T-cell (primary cell): Measurements from ENCODE around the gene NEIL1. TPM values are rescaled to one million over a fixed set of nuclear protein-coding genes. Genes with fewer than 3 reads are reported as not detected.
"Not testable (repeated sequence)": the region's sequence is repeated elsewhere in the genome, so short reads cannot be mapped to it uniquely, and the experiment has no call there.

Experiments
- ATAC-seq, 4 experiments: fragments of 200-7000 bp in 3 of 4; fragments of 150-1000 bp in 1 of 4; cut with Tn5 transposase; replicated peaks in 1 of 4; 1 replicate in 3 of 4; 2 replicates in 1 of 4; pipeline ENCODE4 v1.10.0; 2021; ENCODE audit warnings: moderate library complexity in 3 of 4, mild to moderate bottlenecking in 2 of 4, moderate number of reproducible peaks in 1 of 4
- CTCF ChIA-PET, 2 donors: fragments of 300-600 bp; sonication (Branson Sonifier 250); formaldehyde crosslinking; loops; one replicate each; lab custom pipeline; 2022; ENCODE audit warnings: antibody characterized with exemption in 2 of 2; lab: Charles Lee
- POLR2A ChIA-PET, 2 donors: fragments of 300-600 bp; sonication (Branson Sonifier 250); formaldehyde crosslinking; loops; one replicate each; lab custom pipeline; 2022; ENCODE audit warnings: antibody characterized with exemption in 2 of 2; lab: Charles Lee
- DNase-seq, 35 experiments: peaks; one replicate each; pipeline versions ENCODE4 v3.0.0 to v3.0.0-alpha.2; 2013 to 2023
- H3K27ac ChIP-seq: one replicate; pipeline ENCODE4 v1.5.1; 2013; ENCODE audit warnings: low read length
- H3K27me3 ChIP-seq, 2 experiments: replicated peaks in 1 of 2; 1 replicate in 1 of 2; 2 replicates in 1 of 2; pipeline versions ENCODE4 v1.6.1 to v1.7.0; 2013; ENCODE audit warnings: low read length in 1 of 2, mixed read lengths in 1 of 2; ENCODE audit not compliant: control insufficient read depth in 2 of 2, insufficient read depth in 2 of 2; ENCODE audit errors: extremely low read depth in 1 of 2
- H3K36me3 ChIP-seq, 2 donors: 1 replicate in 1 of 2; 2 replicates in 1 of 2; pipeline versions ENCODE4 v1.6.1 to v1.7.0; 2013; ENCODE audit warnings: low read length in 1 of 2; ENCODE audit not compliant: control insufficient read depth in 2 of 2, insufficient read depth in 1 of 2; ENCODE audit errors: extremely low read depth in 1 of 2
- H3K4me1 ChIP-seq, 2 experiments: 1 replicate in 1 of 2; 2 replicates in 1 of 2; pipeline versions ENCODE4 v1.6.1 to v1.7.0; 2013; ENCODE audit warnings: low read length in 2 of 2, mixed read lengths in 1 of 2; ENCODE audit not compliant: insufficient read depth in 2 of 2, control insufficient read depth in 1 of 2; ENCODE audit errors: extremely low read depth in 1 of 2
- H3K4me3 ChIP-seq, 2 donors: 1 replicate in 1 of 2; 2 replicates in 1 of 2; pipeline versions ENCODE4 v1.5.1 to v1.7.0; 2013; ENCODE audit warnings: mild to moderate bottlenecking in 2 of 2, low read length in 1 of 2, moderate library complexity in 1 of 2; ENCODE audit not compliant: control insufficient read depth in 1 of 2; ENCODE audit errors: extremely low read depth in 1 of 2
- H3K9me3 ChIP-seq: 2 replicates; pipeline ENCODE4 v1.7.0; 2013
- H3K27ac Mint-ChIP-seq, 2 donors: one replicate each; pipeline ENCODE4 v1.8.0; 2020 to 2021; ENCODE audit warnings: mild to moderate bottlenecking in 2 of 2, mixed read lengths in 2 of 2
- H3K27me3 Mint-ChIP-seq, 2 donors: one replicate each; pipeline ENCODE4 v1.8.0; 2021 to 2022; ENCODE audit warnings: mixed read lengths in 2 of 2
- H3K36me3 Mint-ChIP-seq: one replicate; pipeline ENCODE4 v1.8.0; 2021; ENCODE audit warnings: mixed read lengths
- H3K4me1 Mint-ChIP-seq, 3 donors: one replicate each; pipeline ENCODE4 v1.8.0; 2020 to 2022; ENCODE audit warnings: mixed read lengths in 3 of 3, mild to moderate bottlenecking in 1 of 3
- H3K4me3 Mint-ChIP-seq, 3 donors: one replicate each; pipeline ENCODE4 v1.8.0; 2020 to 2022; ENCODE audit warnings: mild to moderate bottlenecking in 3 of 3, mixed read lengths in 3 of 3, moderate library complexity in 3 of 3
- H3K9me3 Mint-ChIP-seq, 3 donors: one replicate each; pipeline ENCODE4 v1.8.0; 2020 to 2022; ENCODE audit warnings: mixed read lengths in 3 of 3
- WGBS: methylation state at CpG from one replicate; pipeline ENCODE4 v1.1.5; 2013; ENCODE audit warnings: missing lambda C conversion rate; ENCODE audit not compliant: insufficient coverage; 5-methylcytosine and 5-hydroxymethylcytosine counted together
- total RNA-seq, 35 experiments: library from RNA in 6 of 35; stranded (reverse) in 6 of 35; fragments of 120-200 nt in 1 of 35; gene quantifications; one replicate each; pipeline versions ENCODE4 v1.2.1 to v1.2.4 and lab custom pipeline; 2013 to 2026

Gene NEIL1
- total RNA-seq, 5 donors from 2014 or later (not counting 1 experiment from before 2014, with no cell fraction given) = 11.9 to 35.0 (median 15.1) TPM

- Histone ChIP-seq H3K9me3 (no peaks in the 10 kb centered on the region), H3K4me1 (peaks cover 2 to 47% of the 10 kb centered on the region in 2 experiments), H3K27me3 (peaks cover 0 to 16% of the 10 kb centered on the region in 2 experiments), H3K36me3 (no peaks in the 10 kb centered on the region), H3K4me3 (peak overlapping the region; percentile 59 to 89), H3K27ac (peak overlapping the region; percentile 85)
- H3K27me3 Mint-ChIP-seq = no peaks in the 10 kb centered on the region
- peak overlapping the region; percentile 78 to 90 (median 85) for H3K4me3 Mint-ChIP-seq
- ChIA-PET POLR2A (interaction anchor here in 1 of 2 donors (0.6 to 0.9 kb wide), 2 partner anchors 20 to 104 kb away, joined by 3 to 5 read pairs; partner anchors contain the start of genes MAN2C1 and SIN3A), CTCF (interaction anchor here (0.6 to 2.4 kb wide), 2 partner anchors 20 to 519 kb away, joined by 7 to 9 read pairs; partner anchors contain the start of gene MAN2C1 (in 1 of the 2))
- peaks cover 30 to 40% (median 31%) of the 10 kb centered on the region in 3 donors for H3K4me1 Mint-ChIP-seq
- no peak for DNase-seq
- ATAC-seq = peak in 2 of 4 experiments; percentile 8 to 20
- H3K9me3 Mint-ChIP-seq = peaks cover 5 to 12% (median 7%) of the 10 kb centered on the region in 3 donors
- 13% methylated on average over 40 of the region's 45 CpGs for WGBS
- H3K27ac Mint-ChIP-seq = peak overlapping the region in 1 of 2 donors; percentile 55
- H3K36me3 Mint-ChIP-seq = peaks cover 7% of the 10 kb centered on the region
These were observed 1.3 kb downstream of the NEIL1 start for GRCh38 chr15:75348034-75348561.

DNA sequence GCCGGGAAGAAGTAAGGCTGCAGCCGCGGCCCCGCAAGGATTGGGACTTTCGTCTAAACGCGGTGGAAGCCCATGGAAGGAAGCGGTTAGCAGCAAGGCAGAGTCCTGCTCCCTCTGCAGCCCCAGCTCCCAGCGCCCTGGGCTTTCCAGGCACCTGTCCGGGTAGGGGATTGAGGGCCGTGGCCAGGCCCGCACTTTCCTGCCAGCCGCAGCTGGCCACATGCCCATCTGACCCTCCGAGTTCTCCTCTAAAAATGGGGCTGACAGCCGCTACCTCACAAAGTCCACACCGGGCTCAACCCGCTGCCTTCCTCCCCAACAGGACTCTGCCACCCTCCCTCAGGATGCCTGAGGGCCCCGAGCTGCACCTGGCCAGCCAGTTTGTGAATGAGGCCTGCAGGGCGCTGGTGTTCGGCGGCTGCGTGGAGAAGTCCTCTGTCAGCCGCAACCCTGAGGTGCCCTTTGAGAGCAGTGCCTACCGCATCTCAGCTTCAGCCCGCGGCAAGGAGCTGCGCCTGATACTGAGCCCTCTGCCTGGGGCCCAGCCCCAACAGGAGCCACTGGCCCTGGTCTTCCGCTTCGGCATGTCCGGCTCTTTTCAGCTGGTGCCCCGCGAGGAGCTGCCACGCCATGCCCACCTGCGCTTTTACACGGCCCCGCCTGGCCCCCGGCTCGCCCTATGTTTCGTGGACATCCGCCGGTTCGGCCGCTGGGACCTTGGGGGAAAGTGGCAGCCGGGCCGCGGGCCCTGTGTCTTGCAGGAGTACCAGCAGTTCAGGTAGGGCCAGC lies 1.9 kb downstream of the NEIL1 start:
- Histone ChIP-seq H3K9me3 (no peaks in the 10 kb centered on the region), H3K27ac (peak overlapping the region; percentile 85), H3K4me3 (peak overlapping the region; percentile 19 to 38), H3K27me3 (peaks cover 0 to 16% of the 10 kb centered on the region in 2 experiments), H3K4me1 (peaks cover 2 to 47% of the 10 kb centered on the region in 2 experiments), H3K36me3 (no peaks in the 10 kb centered on the region)
- ChIA-PET POLR2A (interaction anchor here in 1 of 2 donors (0.6 kb wide), 1 partner anchor 103 kb away, joined by 5 read pairs; the partner anchor contains the start of gene SIN3A), CTCF (interaction anchor here in 1 of 2 donors (2.4 kb wide), 1 partner anchor 19 kb away, joined by 9 read pairs; the partner anchor contains the start of gene MAN2C1)
- ATAC-seq (no peak), DNase-seq (no peak)
- WGBS = 72% methylated on average over 45 of the region's 46 CpGs
- peak overlapping the region; percentile 67 to 94 for H3K27ac Mint-ChIP-seq
- peaks cover 7% of the 10 kb centered on the region for H3K36me3 Mint-ChIP-seq
- H3K27me3 Mint-ChIP-seq = no peaks in the 10 kb centered on the region
- peak overlapping the region; percentile 57 to 90 (median 71) for H3K4me3 Mint-ChIP-seq
- H3K9me3 Mint-ChIP-seq = peaks cover 5 to 12% (median 7%) of the 10 kb centered on the region in 3 donors
- H3K4me1 Mint-ChIP-seq = peaks cover 30 to 40% (median 31%) of the 10 kb centered on the region in 3 donors

- peaks cover 0 to 16% of the 10 kb centered on the region in 2 experiments for H3K27me3 ChIP-seq
- H3K9me3 ChIP-seq, H3K4me3 ChIP-seq, H3K27me3 Mint-ChIP-seq, ATAC-seq, CTCF ChIA-PET, H3K36me3 Mint-ChIP-seq, POLR2A ChIA-PET, H3K36me3 ChIP-seq, DNase-seq: not testable (repeated sequence)
- peaks cover 30 to 40% (median 31%) of the 10 kb centered on the region in 3 donors for H3K4me1 Mint-ChIP-seq
- peaks cover 2 to 47% of the 10 kb centered on the region in 2 experiments for H3K4me1 ChIP-seq
- 92% methylated on average over 8 of the region's 8 CpGs for WGBS
- peak overlapping the region; percentile 94 to 96 for H3K27ac Mint-ChIP-seq
- peak overlapping the region; percentile 52 to 90 (median 66) for H3K4me3 Mint-ChIP-seq
- H3K9me3 Mint-ChIP-seq = peaks cover 5 to 12% (median 7%) of the 10 kb centered on the region in 3 donors
- peak overlapping the region; percentile 85 for H3K27ac ChIP-seq
These were observed 2.5 kb downstream of the NEIL1 start for GRCh38 chr15:75349351-75349669.

DNA sequence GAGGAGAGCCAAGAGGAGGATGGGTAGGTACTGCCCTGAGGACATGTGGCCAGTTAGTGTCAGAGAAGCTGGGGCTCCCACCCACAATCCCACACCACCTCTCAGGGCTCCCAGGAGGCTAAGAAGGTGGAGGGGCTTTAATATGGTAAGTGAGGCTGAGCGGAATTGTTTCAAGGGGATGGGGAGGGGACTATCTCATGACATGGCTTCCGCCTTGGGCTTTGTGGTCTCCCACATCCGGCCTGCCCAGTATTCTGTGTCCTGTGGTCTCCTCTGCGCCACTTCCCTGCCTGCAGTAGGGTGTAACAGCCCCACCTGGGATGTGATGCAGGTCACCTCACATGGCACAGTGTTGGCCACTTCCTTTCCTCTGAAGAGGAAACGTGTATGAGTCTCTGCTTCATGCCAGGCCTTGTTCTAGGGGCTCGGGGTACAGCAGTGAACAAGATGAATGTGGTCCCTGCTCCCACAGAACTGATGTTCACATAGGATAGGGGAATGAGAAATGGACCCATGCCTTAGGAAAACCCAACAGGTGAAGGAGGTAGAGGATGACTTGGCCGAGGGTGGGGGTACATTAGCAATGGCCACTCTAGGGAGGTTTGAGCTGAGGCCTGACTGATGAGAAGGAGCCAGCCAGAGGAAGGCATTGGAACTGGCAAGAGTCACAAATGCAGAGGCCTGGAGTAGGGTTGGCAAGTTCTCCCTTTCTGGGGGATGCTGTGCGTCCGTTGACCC lies 3.2 kb downstream of the NEIL1 start:
- Histone ChIP-seq H3K9me3 (no peaks in the 10 kb centered on the region), H3K36me3 (peaks cover 0 to 6% of the 10 kb centered on the region in 2 donors), H3K4me1 (peaks cover 2 to 47% of the 10 kb centered on the region in 2 experiments), H3K27me3 (peaks cover 0 to 16% of the 10 kb centered on the region in 2 experiments), H3K4me3 (no peak overlapping the region), H3K27ac (peak overlapping the region; percentile 85)
- DNase-seq (peak; percentile 44 to 91 (median 86)), ATAC-seq (peak; percentile 72 to 80 (median 74))
- Mint-ChIP-seq H3K27me3 (no peaks in the 10 kb centered on the region), H3K4me3 (peak overlapping the region; percentile 52 to 90 (median 66)), H3K36me3 (peaks cover 7% of the 10 kb centered on the region), H3K27ac (peak overlapping the region; percentile 94 to 96), H3K4me1 (peaks cover 30 to 40% (median 31%) of the 10 kb centered on the region in 3 donors), H3K9me3 (peaks cover 5 to 12% (median 7%) of the 10 kb centered on the region in 3 donors)
- POLR2A ChIA-PET = interaction anchor here in 1 of 2 donors (0.9 kb wide), 1 partner anchor 17 kb away, joined by 3 read pairs; no protein-coding TSS in a partner anchor
- WGBS = 14% methylated on average over 7 of the region's 9 CpGs
- CTCF ChIA-PET = interaction anchor here (0.7 to 1.8 kb wide), 2 partner anchors 18 to 67 kb away, joined by 3 to 6 read pairs; partner anchors contain the start of gene MAN2C1 (in 1 of the 2)

DNA sequence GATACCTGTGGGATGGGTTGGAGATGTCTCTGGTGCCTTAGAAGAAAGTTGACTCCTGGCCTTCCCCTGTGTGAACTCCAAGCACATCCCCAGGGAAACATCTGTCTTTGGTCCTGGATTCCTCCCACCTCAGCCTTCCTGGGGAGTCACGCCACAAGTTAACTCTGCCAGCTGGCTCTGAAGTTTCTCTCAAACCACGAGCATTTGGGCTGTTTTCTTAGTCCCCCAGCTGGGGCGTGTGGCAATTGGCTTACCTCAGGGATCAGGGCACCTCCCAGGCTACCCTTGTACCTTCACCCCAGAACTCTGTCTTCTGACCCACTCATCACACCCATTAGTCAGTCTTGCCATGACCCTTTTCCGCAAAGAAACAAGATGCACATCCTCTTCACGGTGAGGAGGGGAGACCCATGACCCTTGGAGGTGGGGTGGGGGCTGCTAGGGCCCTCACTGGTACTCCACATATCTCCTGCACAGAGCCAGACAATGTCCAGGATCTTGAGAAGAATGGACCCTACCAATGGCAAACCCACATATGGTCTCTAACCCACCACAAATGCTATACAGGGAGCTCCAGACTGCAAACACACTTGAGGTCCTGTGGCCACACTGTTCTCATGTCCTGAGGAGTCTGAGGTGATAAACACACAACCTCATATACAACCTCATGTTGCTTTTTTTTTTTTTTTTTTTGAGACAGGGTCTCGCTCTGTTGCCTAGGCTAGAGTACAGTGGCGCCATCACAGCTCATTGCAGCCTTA lies 3.9 kb downstream of the NEIL1 start:
- Mint-ChIP-seq H3K4me3 (no peak overlapping the region), H3K27me3 (no peaks in the 10 kb centered on the region), H3K27ac (peak overlapping the region; percentile 94 to 96), H3K9me3 (peaks cover 5 to 12% (median 7%) of the 10 kb centered on the region in 3 donors), H3K4me1 (peaks cover 25 to 37% (median 31%) of the 10 kb centered on the region in 3 donors), H3K36me3 (peaks cover 7% of the 10 kb centered on the region)
- H3K27ac ChIP-seq = peak overlapping the region; percentile 85
- POLR2A ChIA-PET = interaction anchor here in 1 of 2 donors (0.6 to 0.9 kb wide), 2 partner anchors 17 to 142 kb away, joined by 3 read pairs; no protein-coding TSS in a partner anchor
- DNase-seq = no peak
- H3K9me3 ChIP-seq = no peaks in the 10 kb centered on the region
- H3K4me3 ChIP-seq = no peak overlapping the region
- H3K36me3 ChIP-seq = peaks cover 0 to 6% of the 10 kb centered on the region in 2 donors
- 52% methylated on average over 3 of the region's 7 CpGs for WGBS
- H3K27me3 ChIP-seq = peaks cover 0 to 16% of the 10 kb centered on the region in 2 experiments
- ATAC-seq = no peak
- CTCF ChIA-PET = interaction anchor here (0.7 to 1.8 kb wide), 2 partner anchors 17 to 66 kb away, joined by 3 to 6 read pairs; partner anchors contain the start of gene MAN2C1 (in 1 of the 2)
- H3K4me1 ChIP-seq = peaks cover 2 to 47% of the 10 kb centered on the region in 2 experiments
